Measurements from ENCODE around the gene POF1B.
"Not testable (repeated sequence)": the region's sequence is repeated elsewhere in the genome, so short reads cannot be mapped to it uniquely, and the experiment has no call there.

The POF1B gene

DNA sequence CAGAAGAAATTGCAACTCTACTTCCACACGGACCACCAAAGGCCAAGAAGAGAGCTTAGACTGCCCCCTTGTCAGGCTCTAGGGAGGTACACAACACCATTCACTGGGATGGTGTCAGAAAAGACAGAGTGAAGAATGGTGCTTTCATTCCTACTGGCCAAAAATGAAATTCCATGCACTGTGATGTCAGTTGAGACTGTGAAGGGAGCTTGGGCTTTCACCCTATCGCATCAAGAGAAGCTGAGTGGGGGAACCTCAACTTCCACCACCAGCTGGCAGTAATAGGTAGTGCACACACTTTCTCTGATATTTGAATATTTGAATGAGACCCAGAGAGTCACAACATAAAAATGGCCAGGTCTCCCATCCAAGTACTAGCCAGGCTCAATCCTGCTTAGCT is 69.7 kb downstream of the POF1B start:
- TF ChIP-seq, protein P1, sequence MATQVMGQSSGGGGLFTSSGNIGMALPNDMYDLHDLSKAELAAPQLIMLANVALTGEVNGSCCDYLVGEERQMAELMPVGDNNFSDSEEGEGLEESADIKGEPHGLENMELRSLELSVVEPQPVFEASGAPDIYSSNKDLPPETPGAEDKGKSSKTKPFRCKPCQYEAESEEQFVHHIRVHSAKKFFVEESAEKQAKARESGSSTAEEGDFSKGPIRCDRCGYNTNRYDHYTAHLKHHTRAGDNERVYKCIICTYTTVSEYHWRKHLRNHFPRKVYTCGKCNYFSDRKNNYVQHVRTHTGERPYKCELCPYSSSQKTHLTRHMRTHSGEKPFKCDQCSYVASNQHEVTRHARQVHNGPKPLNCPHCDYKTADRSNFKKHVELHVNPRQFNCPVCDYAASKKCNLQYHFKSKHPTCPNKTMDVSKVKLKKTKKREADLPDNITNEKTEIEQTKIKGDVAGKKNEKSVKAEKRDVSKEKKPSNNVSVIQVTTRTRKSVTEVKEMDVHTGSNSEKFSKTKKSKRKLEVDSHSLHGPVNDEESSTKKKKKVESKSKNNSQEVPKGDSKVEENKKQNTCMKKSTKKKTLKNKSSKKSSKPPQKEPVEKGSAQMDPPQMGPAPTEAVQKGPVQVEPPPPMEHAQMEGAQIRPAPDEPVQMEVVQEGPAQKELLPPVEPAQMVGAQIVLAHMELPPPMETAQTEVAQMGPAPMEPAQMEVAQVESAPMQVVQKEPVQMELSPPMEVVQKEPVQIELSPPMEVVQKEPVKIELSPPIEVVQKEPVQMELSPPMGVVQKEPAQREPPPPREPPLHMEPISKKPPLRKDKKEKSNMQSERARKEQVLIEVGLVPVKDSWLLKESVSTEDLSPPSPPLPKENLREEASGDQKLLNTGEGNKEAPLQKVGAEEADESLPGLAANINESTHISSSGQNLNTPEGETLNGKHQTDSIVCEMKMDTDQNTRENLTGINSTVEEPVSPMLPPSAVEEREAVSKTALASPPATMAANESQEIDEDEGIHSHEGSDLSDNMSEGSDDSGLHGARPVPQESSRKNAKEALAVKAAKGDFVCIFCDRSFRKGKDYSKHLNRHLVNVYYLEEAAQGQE (IDR thresholded peaks at IDR 0.05; ENCODE audit: insufficient replicate concordance, low read depth) = no peak
- TF ChIP-seq SPI1 (IDR thresholded peaks at IDR 0.05; ENCODE audit: borderline replicate concordance, low read depth) = no peak
- TF ChIP-seq, protein P2, sequence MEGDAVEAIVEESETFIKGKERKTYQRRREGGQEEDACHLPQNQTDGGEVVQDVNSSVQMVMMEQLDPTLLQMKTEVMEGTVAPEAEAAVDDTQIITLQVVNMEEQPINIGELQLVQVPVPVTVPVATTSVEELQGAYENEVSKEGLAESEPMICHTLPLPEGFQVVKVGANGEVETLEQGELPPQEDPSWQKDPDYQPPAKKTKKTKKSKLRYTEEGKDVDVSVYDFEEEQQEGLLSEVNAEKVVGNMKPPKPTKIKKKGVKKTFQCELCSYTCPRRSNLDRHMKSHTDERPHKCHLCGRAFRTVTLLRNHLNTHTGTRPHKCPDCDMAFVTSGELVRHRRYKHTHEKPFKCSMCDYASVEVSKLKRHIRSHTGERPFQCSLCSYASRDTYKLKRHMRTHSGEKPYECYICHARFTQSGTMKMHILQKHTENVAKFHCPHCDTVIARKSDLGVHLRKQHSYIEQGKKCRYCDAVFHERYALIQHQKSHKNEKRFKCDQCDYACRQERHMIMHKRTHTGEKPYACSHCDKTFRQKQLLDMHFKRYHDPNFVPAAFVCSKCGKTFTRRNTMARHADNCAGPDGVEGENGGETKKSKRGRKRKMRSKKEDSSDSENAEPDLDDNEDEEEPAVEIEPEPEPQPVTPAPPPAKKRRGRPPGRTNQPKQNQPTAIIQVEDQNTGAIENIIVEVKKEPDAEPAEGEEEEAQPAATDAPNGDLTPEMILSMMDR (IDR thresholded peaks at IDR 0.05; ENCODE audit: insufficient read depth, low read length) = no peak
- no peak for TF ChIP-seq POLR2AphosphoS5 (IDR thresholded peaks at IDR 0.05; ENCODE audit: low read depth)
- TF ChIP-seq GABPA (IDR thresholded peaks at IDR 0.05; ENCODE audit: low read depth) = no peak
- no peak overlapping the region for H3K4me3 ChIP-seq (replicated peaks; ENCODE audit: insufficient read depth, low read length)
- no peaks in the 10 kb centered on the region for H3K27me3 ChIP-seq (ENCODE audit: insufficient read depth, poor library complexity, severe bottlenecking)
- H3K27ac ChIP-seq (replicated peaks) = no peak overlapping the region
- DNase-seq (ENCODE audit: low read depth in 1 of 2, low spot score in 1 of 2) = no peak

DNA sequence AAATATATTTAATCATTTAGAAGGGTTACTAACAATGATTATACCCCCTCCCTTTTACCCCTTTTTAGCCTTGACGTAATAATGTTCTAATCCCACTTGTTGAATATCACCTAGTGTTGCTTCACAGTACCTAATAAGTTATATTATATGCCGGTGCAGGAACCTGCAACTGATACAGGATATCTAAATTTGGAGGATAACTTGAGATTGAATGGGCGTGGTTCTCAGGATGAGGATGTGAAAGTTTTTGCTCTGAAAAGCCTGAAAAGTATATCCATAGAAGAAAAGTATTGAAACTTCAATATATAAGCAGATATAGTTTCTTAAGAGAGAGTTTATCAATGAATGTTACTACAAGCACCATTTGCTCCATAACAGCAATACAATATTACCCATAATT is 75.9 kb downstream of the POF1B start:
- no peak for DNase-seq (ENCODE audit: low read depth in 1 of 2, low spot score in 1 of 2)
- H3K27ac ChIP-seq (replicated peaks) = no peak overlapping the region
- H3K27me3 ChIP-seq (ENCODE audit: insufficient read depth, poor library complexity, severe bottlenecking) = no peaks in the 10 kb centered on the region
- no peak overlapping the region for H3K4me3 ChIP-seq (replicated peaks; ENCODE audit: insufficient read depth, low read length)
- TF ChIP-seq GABPA (IDR thresholded peaks at IDR 0.05; ENCODE audit: low read depth) (no peak), POLR2AphosphoS5 (IDR thresholded peaks at IDR 0.05; ENCODE audit: low read depth) (no peak), SPI1 (IDR thresholded peaks at IDR 0.05; ENCODE audit: borderline replicate concordance, low read depth) (no peak)
- TF ChIP-seq, protein P2 (IDR thresholded peaks at IDR 0.05; ENCODE audit: insufficient read depth, low read length) = no peak
- TF ChIP-seq, protein P1 (IDR thresholded peaks at IDR 0.05; ENCODE audit: insufficient replicate concordance, low read depth) = no peak

DNA sequence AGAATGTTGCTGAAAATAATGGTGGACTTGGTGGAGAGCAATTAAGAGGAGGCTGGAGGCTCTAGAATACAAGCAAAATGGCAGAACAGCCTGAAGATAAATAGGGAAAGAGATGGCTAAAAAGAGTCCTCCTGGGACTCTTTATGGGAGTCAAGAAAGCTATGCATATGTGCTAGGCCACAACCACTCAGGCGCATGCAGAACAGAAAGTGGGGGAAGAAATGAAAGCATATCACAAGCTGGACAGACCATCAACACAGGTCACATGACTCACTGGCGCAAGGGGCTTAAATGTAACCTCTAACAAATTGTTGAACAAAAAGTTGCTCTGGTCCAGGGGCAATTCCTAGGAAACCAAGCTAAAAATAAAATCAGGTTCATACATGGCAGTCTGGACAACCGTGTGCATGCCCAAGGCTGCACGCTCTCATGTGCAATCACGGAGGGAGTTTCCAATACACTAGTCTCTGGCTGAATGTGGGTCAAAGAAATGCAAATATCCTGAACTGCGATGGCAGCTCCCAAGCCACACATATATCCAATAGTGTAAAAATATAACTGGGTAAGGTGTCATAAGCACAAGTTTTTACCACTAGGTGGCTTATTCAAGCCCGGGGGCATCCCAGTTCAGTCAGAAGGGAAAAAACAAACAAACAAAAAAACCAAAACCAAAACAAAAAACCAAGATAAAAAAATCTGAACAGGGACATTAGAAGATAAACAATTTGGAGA is 90.3 kb downstream of the POF1B start:
- TF ChIP-seq SPI1 (IDR thresholded peaks at IDR 0.05; ENCODE audit: borderline replicate concordance, low read depth) = no peak
- no peak for TF ChIP-seq GABPA (IDR thresholded peaks at IDR 0.05; ENCODE audit: low read depth)
- TF ChIP-seq POLR2AphosphoS5 (IDR thresholded peaks at IDR 0.05; ENCODE audit: low read depth) = no peak
- TF ChIP-seq, protein P2 (IDR thresholded peaks at IDR 0.05; ENCODE audit: insufficient read depth, low read length) = no peak
- TF ChIP-seq, protein P1 (IDR thresholded peaks at IDR 0.05; ENCODE audit: insufficient replicate concordance, low read depth) = no peak

DNA sequence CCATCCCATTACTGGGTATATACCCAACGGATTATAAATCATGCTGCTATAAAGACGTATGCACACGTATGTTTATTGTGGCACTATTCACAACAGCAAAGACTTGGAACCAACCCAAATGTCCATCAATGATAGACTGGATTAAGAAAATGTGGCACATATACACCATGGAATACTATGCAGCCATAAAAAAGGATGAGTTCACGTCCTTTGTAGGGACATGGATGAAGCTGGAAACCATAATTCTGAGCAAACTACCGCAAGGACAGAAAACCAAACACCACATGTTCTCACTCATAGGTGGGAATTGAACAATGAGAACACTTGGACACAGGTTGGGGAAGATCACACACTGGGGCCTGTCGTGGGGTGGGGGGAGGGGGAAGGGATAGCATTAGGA is 94.2 kb downstream of the POF1B start:
- not testable (repeated sequence) for H3K4me3 ChIP-seq (replicated peaks; ENCODE audit: insufficient read depth, low read length); DNase-seq (ENCODE audit: low read depth in 1 of 2, low spot score in 1 of 2); H3K27ac ChIP-seq (replicated peaks); H3K27me3 ChIP-seq (ENCODE audit: insufficient read depth, poor library complexity, severe bottlenecking)

More for the DNA sequence above, 90.3 kb downstream of the POF1B start:
- H3K27ac ChIP-seq (replicated peaks) = no peak overlapping the region
- no peak for DNase-seq (ENCODE audit: low read depth in 1 of 2, low spot score in 1 of 2)
- no peaks in the 10 kb centered on the region for H3K27me3 ChIP-seq (ENCODE audit: insufficient read depth, poor library complexity, severe bottlenecking)
- H3K4me3 ChIP-seq (replicated peaks; ENCODE audit: insufficient read depth, low read length) = no peak overlapping the region

Measured in HL-60 (cell line).